Naive B cell (primary cell): ENCODE data around the gene PROC. TPM values are rescaled to one million over a fixed set of nuclear protein-coding genes. Genes with fewer than 3 reads are reported as not detected.
"Not testable (repeated sequence)": the region's sequence is repeated elsewhere in the genome, so short reads cannot be mapped to it uniquely, and the experiment has no call there.

Experiments used
- ATAC-seq, 2 donors: fragments of 150-1000 bp; cut with Tn5 transposase; 2 replicates each; pipeline ENCODE4 v1.10.0; 2021; ENCODE audit warnings: low read depth in 2 of 2, mild to moderate bottlenecking in 2 of 2, moderate library complexity in 2 of 2
- DNase-seq: peaks from one replicate; pipeline ENCODE4 v3.0.0; 2022
- H3K27ac Mint-ChIP-seq, 6 donors: one replicate each; pipeline ENCODE4 v1.8.0; 2020 to 2022; ENCODE audit warnings: mild to moderate bottlenecking in 6 of 6, mixed read lengths in 6 of 6, moderate library complexity in 5 of 6, inconsistent platforms in 2 of 6
- H3K27me3 Mint-ChIP-seq, 3 donors: one replicate each; pipeline ENCODE4 v1.8.0; 2021 to 2022; ENCODE audit warnings: mixed read lengths in 3 of 3, mild to moderate bottlenecking in 1 of 3
- H3K36me3 Mint-ChIP-seq, 2 donors: one replicate each; pipeline ENCODE4 v1.8.0; 2020 to 2022; ENCODE audit warnings: mixed read lengths in 2 of 2, inconsistent platforms in 1 of 2, mild to moderate bottlenecking in 1 of 2
- H3K4me1 Mint-ChIP-seq, 3 donors: one replicate each; pipeline ENCODE4 v1.8.0; 2020 to 2022; ENCODE audit warnings: mixed read lengths in 3 of 3, inconsistent platforms in 1 of 3, mild to moderate bottlenecking in 1 of 3, moderate library complexity in 1 of 3
- H3K4me3 Mint-ChIP-seq, 8 donors: one replicate each; pipeline ENCODE4 v1.8.0; 2020 to 2022; ENCODE audit warnings: mild to moderate bottlenecking in 8 of 8, mixed read lengths in 8 of 8, moderate library complexity in 8 of 8, inconsistent platforms in 2 of 8
- H3K9me3 Mint-ChIP-seq, 7 donors: one replicate each; pipeline ENCODE4 v1.8.0; 2020 to 2022; ENCODE audit warnings: mixed read lengths in 7 of 7, mild to moderate bottlenecking in 5 of 7, inconsistent platforms in 2 of 7, moderate library complexity in 1 of 7
- polyA plus RNA-seq, 6 donors: library from polyadenylated mRNA; unstranded; fragments of 300-500 nt; fragmentation: Illumina TruSeq; gene quantifications; one replicate each; pipeline ENCODE4 v1.2.3, GENCODE V29; 2021; ENCODE audit warnings: low read depth in 6 of 6

PROC gene
- polyA plus RNA-seq, 6 donors from 2014 or later = 0.53 TPM; not detected in 5

DNA sequence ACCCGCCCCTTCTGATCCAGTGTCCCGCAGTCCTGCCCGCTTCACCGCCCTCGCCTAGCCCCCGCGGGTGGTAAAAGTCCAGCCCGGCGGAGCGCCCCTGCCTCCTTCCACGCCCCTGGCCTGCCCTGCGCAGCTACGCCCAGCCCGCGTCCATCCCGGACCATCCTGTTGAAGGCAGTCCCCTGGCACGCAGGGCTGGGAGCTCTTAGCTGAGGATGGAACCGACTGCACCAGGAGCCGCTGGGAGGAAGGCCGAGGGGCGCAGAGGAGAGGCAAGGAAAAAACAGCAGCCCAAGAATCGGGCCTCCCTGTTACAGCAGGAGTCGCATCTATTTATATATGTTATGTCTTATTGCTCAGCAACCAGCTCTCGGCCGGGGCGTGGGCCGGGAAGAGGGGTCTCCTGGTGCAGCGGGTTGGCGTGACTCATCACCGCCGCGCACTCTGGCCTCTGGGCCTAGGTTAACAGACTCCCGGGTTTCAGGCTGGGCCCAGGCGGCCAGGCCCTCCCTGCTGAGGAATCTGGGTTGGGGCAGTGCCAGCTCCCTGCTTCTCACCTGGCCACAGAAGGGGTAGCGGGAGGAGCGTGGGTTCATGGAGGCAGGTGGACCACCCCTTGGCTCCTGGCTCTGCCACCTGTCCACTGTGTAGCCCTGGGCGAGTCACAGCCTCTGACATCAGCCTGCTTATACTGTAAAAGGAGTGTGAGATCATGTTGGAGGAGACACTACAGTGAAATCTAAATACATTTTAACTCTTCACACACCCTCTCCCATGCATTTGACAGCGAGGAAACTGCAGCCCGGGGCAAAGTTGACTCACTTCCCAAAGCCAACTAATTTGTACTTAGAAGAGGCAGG, 17.1 kb upstream of the PROC start:
- H3K27me3 Mint-ChIP-seq = peaks cover 0 to 5% (median 0%) of the 10 kb centered on the region in 3 donors

DNA sequence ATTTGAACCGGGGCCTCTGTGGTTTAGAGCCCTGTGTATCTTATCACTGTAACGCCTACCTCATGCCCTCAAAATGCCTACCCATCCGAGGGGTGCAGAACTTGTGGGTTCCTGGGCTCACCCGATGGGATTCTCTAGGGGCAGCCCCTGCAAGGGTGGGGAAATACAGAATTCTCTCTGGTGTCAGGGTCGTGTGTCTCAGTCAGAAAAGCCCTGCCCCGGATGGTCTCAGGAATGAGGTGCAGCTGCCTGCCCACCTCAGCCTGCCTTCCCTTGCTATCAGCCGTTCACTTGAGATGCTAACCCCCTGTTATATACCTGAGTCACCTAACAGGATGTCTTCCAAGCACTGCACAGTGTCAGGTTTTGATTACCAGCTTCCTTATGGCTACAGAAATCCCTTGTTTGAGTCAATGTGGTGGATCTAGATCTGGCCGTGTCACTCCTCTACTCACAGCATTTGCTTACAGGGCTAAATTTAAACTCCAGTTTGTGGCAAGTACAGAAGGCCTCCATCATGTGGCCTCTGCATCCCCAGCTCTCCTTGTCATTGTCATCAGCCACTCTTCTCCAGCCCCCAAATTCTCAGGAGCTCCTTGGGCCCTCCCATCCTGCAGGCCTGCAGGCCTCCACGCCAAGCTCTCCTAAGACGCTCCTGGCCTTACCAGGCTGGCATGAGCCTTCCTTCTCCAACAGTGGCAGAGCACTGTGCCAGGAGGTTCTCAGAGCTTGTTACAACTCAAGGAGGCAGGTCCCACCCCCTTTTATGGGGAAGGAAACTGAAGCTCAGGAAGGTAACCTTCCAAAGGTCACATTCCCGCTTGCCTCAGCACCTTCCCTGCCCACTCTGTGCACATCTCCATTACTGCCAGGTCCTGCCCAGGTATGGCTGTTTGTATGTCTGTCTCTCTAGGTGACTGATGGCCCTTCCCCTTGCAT, 16.2 kb upstream of the PROC start:
- H3K27me3 Mint-ChIP-seq = no peaks in the 10 kb centered on the region
- no peaks in the 10 kb centered on the region for H3K36me3 Mint-ChIP-seq
- H3K27ac Mint-ChIP-seq = peak overlapping the region in 1 of 6 donors; percentile 27
- H3K4me1 Mint-ChIP-seq = peaks cover 20 to 25% (median 20%) of the 10 kb centered on the region in 3 donors
- no peaks in the 10 kb centered on the region for H3K9me3 Mint-ChIP-seq
- no peak for ATAC-seq
- DNase-seq = no peak
- no peak overlapping the region for H3K4me3 Mint-ChIP-seq

More for the DNA sequence above, 17.1 kb upstream of the PROC start:
- Mint-ChIP-seq H3K27ac (no peak overlapping the region), H3K4me1 (peaks cover 19 to 25% (median 20%) of the 10 kb centered on the region in 3 donors), H3K4me3 (no peak overlapping the region), H3K9me3 (no peaks in the 10 kb centered on the region), H3K36me3 (peaks cover 0 to 4% of the 10 kb centered on the region in 2 donors)
- ATAC-seq = no peak
- DNase-seq = no peak

DNA sequence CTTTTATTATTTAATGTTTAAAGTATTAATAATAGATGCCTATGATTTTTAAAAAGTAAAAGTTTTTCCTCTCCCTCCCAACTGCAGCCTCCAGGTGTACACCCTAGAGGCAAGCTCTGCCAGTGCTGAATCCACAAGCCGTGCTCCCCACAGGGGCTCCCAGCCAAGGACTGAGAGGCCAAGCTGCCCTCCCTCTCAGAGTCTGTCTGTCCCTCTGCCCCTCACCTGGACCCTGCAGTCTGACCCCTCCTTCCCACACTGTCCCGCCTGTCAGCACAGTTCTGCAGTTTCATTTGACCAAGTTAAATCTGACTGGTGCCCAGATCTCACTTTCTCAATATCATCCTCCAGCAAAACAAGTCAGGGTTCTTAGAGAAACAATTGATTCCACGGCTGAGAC, 14.8 kb upstream of the PROC start:
- Mint-ChIP-seq H3K4me1 (peaks cover 20 to 23% (median 23%) of the 10 kb centered on the region in 3 donors), H3K27me3 (no peaks in the 10 kb centered on the region), H3K27ac (peak overlapping the region in 2 of 6 donors; percentile 8 to 76), H3K4me3 (no peak overlapping the region), H3K9me3 (no peaks in the 10 kb centered on the region), H3K36me3 (no peaks in the 10 kb centered on the region)
- ATAC-seq (no peak), DNase-seq (no peak)

DNA sequence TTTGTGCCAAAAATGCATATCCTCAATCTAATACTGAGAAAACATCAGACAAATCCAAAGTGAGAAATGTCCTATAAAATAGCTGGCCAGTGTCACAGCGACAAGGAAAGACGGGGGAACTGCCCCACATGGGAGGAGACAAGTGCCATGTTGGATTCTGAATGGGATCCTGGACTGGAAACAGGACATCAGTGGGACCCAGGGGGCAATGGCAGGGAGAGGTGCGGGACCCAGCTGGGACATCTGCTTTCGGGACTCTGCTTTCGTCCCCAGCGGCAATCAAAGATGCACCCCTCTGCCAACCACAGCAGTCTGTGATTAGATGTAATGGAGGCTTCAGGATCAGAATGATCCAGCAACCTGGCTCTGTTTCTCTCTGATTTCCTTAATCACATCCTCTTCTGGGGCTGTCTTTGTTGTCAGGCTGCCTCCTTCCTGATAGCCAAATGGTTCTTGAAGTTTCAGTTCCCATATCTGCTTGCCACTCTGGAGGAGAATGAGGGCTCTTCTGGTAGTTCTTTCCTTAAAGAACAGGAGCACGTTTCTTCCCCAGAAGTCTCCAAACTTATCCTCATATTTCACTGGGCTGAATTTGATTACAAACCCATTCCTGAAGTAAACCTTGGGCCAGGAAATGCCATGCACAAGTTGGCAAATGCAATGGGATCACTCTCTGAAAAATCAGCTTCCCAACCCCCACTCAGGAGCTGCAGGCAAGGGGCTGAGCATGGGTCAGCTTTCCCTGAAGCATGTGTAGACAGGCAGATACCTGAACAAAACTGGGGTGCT, 13.6 kb upstream of the PROC start:
- no peaks in the 10 kb centered on the region for H3K27me3 Mint-ChIP-seq
- DNase-seq (peak; percentile 28), ATAC-seq (peak; percentile 40 to 50)
- H3K27ac Mint-ChIP-seq = peak overlapping the region in 1 of 6 donors; percentile 45
- no peaks in the 10 kb centered on the region for H3K36me3 Mint-ChIP-seq
- H3K9me3 Mint-ChIP-seq = no peaks in the 10 kb centered on the region
- peaks cover 20 to 23% (median 23%) of the 10 kb centered on the region in 3 donors for H3K4me1 Mint-ChIP-seq
- H3K4me3 Mint-ChIP-seq = peak overlapping the region in 2 of 8 donors; percentile 62 to 85

DNA sequence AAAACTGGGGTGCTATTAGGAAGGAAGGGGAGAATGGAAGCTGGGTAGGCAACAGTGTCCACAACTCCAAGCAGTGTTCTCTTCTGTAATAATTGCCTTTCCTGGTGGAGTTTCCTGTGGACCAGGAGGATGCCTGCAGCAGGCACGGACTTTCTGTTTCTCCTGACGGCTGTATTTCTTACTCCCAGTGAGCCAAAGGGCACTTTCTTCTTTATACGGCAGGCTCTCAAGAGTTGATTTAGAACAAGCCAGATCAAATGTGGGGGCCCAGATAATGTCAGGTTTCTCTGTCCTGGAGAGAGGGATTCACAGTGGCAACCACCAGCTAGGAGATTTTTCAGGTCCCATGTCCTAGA, 13.0 kb upstream of the PROC start:
- DNase-seq (no peak), ATAC-seq (no peak)
- no peaks in the 10 kb centered on the region for H3K36me3 Mint-ChIP-seq
- H3K4me3 Mint-ChIP-seq = peak overlapping the region in 1 of 8 donors; percentile 62
- H3K27me3 Mint-ChIP-seq = no peaks in the 10 kb centered on the region
- peaks cover 20 to 26% (median 20%) of the 10 kb centered on the region in 3 donors for H3K4me1 Mint-ChIP-seq
- no peaks in the 10 kb centered on the region for H3K9me3 Mint-ChIP-seq
- no peak overlapping the region for H3K27ac Mint-ChIP-seq

DNA sequence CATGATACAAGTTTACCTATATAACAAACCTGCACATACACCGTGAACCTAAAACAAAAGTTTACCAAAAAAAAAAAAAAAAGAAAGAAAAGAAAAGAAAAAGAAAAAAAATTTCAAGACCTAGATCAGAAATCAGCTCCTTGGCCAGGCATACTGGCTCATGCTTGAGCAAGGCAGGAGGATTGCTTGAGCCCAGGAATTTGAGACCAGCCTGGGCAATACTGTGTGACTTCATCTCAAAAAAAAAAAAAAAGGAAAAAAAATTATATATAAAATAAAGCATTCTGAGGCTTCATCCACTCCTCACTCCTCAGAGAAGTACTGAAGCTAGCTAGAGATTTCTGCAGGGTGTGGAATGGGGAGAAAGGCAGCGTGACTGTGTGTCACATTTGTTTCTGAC, 11.8 kb upstream of the PROC start:
- H3K27me3 Mint-ChIP-seq = no peaks in the 10 kb centered on the region
- H3K27ac Mint-ChIP-seq = peak overlapping the region in 1 of 6 donors; percentile 15
- no peak for DNase-seq
- no peak for ATAC-seq
- peaks cover 29 to 32% (median 31%) of the 10 kb centered on the region in 3 donors for H3K4me1 Mint-ChIP-seq
- no peaks in the 10 kb centered on the region for H3K36me3 Mint-ChIP-seq
- H3K9me3 Mint-ChIP-seq = no peaks in the 10 kb centered on the region
- peak overlapping the region in 7 of 8 donors; percentile 16 to 93 (median 58) for H3K4me3 Mint-ChIP-seq

DNA sequence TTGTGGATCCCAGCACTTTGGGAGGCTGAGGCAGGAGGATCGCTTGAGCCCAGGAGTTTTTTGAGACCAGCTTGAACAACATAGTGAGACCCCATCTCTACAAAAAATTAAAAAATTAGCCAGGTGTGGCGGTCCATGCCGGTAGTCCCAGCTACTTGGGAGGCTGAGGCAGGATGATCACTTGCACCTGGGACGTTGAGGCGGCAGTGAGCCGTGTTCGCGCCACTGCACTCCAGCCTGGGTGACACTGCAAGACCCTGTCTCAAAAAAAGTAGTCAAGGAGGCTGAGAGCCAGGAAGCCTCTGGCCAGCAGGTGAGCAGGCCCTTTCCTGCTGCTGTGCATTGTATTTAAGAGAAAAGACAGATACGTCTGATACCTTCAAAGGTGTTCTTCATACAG, 11.1 kb upstream of the PROC start:
- ATAC-seq (no peak), DNase-seq (no peak)
- H3K27me3 Mint-ChIP-seq = no peaks in the 10 kb centered on the region
- peak overlapping the region; percentile 68 to 93 (median 78) for H3K4me3 Mint-ChIP-seq
- H3K4me1 Mint-ChIP-seq = peaks cover 35 to 38% (median 36%) of the 10 kb centered on the region in 3 donors
- H3K27ac Mint-ChIP-seq = peak overlapping the region in 1 of 6 donors; percentile 86
- H3K36me3 Mint-ChIP-seq = no peaks in the 10 kb centered on the region
- H3K9me3 Mint-ChIP-seq = no peaks in the 10 kb centered on the region

DNA sequence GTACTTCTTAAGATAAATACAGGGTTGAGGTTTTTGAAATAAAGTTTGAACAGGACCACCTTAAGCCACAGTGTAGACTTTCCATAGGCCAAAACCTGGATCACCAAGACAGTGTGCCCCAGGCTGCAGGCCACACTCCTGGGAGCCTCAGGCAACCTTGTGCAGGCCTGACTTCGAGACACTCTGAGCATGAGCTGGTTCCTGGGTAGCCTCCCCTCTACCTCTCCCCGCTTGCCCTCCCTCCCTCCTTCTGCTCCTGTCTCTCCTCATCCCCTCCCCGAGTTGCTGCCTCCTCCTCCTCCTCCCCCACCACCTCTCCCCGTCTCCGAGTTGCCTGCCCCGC, 10.6 kb upstream of the PROC start:
- peak; percentile 11 to 20 for ATAC-seq
- Mint-ChIP-seq H3K36me3 (peaks cover 0 to under 1% of the 10 kb centered on the region in 2 donors), H3K4me3 (peak overlapping the region; percentile 68 to 93 (median 78)), H3K4me1 (peaks cover 34 to 43% (median 41%) of the 10 kb centered on the region in 3 donors), H3K27me3 (no peaks in the 10 kb centered on the region), H3K9me3 (no peaks in the 10 kb centered on the region), H3K27ac (peak overlapping the region in 3 of 6 donors; percentile 69 to 86 (median 83))
- DNase-seq = no peak

DNA sequence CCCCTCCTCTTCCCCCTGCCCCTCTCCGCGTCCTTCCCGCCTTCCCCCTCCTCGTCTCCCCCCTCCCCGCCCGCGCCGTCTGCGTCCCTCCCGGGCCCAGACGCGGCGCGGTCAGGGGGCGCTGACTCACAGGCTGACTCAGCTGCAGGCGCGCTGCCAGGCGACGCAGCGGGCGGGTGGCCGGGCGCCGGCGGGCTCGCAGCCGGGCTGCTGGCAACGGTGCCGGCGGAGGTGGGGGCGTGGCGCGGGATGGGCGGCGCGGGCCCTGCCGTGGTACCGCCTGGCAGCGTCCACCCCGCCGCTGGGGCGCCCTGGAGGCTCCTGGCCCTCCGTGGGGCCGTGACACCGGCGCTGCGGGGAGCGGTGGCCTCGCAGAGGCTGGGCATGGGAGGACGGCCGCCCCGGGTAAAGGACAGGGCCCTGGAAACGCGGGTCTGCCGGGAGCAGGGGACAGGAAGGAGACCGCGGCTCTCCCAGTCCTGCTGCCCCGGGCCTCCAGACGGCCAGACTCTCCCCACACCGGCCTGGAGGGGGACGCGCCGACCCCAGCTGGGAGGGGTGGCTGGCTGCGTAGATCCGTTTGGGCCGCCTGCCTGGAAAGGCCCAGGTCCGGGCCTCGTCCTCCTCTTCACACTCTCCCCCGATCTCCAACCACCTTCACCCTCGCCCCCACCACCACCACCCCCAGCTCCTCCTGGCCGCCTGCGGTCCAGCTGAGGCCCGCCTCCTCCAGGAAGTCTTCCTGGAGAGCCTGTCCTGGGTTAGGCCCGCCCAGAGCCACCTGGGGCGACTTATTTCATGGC, 10.0 kb upstream of the PROC start:
- Mint-ChIP-seq H3K4me1 (peaks cover 34 to 47% (median 47%) of the 10 kb centered on the region in 3 donors), H3K27ac (peak overlapping the region in 1 of 6 donors; percentile 80), H3K9me3 (peaks cover 0 to 1% (median 0%) of the 10 kb centered on the region in 7 donors), H3K36me3 (peaks cover 0 to 5% of the 10 kb centered on the region in 2 donors), H3K27me3 (no peaks in the 10 kb centered on the region), H3K4me3 (peak overlapping the region; percentile 72 to 93 (median 78))
- DNase-seq (peak; percentile 68), ATAC-seq (peak; percentile 84 to 85)

DNA sequence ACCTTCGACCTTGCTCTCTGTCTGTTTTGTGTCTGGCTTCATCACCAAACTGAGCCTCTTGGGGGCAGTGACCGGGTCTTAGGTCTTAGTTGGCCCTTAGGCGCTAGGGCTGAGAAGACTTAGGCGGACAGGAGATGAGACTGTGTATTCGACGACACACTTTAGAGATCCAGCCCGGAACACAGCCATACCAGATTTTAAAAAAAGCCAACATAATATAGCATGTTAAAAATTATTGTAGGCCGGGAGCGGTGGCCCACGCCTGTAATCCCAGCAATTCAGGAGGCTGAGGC, 9.5 kb upstream of the PROC start:
- Mint-ChIP-seq H3K9me3 (peaks cover 0 to 1% (median 0%) of the 10 kb centered on the region in 7 donors), H3K27me3 (no peaks in the 10 kb centered on the region), H3K36me3 (peaks cover 0 to 5% of the 10 kb centered on the region in 2 donors), H3K27ac (peak overlapping the region in 1 of 6 donors; percentile 80), H3K4me1 (peaks cover 39 to 53% (median 50%) of the 10 kb centered on the region in 3 donors), H3K4me3 (peak overlapping the region in 7 of 8 donors; percentile 67 to 88 (median 73))
- ATAC-seq = no peak
- DNase-seq = no peak

DNA sequence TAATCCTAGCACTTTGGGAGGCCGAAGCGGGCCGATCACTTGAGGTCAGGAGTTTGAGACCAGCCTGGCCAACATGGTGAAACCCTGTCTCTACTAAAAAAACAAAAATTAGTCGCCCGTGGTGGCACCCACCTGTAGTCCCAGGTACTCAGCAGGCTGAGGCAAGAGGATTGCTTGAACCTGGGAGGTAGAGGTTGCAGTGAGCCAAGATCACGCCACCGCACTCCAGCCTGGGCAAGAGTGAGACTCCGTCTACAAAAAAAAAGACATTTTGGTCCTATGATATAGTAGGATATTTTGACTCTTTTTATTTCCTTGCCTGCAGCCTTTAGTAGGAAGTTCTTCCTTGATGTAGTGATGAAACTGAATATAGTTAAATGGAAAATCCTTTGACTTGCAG, 8.5 kb upstream of the PROC start:
- not testable (repeated sequence) for H3K27ac Mint-ChIP-seq, H3K9me3 Mint-ChIP-seq
- peaks cover 36 to 57% (median 45%) of the 10 kb centered on the region in 3 donors for H3K4me1 Mint-ChIP-seq

More for the DNA sequence above, 8.5 kb upstream of the PROC start:
- H3K4me3 Mint-ChIP-seq = peak overlapping the region in 1 of 8 donors; percentile 63
- ATAC-seq, H3K36me3 Mint-ChIP-seq, H3K27me3 Mint-ChIP-seq, DNase-seq: not testable (repeated sequence)
